Kasumi-1 (cell line): ENCODE results near the gene TTC21A.

Source experiments
- DNase-seq, 2 experiments: peaks; one replicate each; lab custom pipeline; 2025; lab: John Stamatoyannopoulos, UW

TTC21A gene

DNA sequence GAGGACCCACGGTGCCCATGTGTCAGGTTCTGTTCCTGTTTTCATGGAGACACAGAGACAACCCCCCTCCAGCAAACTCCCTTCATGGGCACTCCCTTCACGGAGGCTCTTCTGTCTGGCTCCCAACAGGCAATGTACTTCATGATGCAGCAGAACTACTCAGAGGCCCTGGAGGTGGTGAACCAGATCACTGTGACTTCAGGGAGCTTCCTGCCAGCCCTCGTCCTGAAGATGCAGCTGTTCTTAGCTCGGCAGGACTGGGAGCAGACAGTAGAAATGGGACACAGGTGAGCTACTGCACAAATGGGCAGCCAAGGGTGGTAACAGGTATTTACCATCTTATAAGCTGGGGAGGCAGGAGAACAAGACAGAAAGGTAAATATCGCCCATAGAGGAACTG is 7.0 kb downstream of the TTC21A start:
- no peak for DNase-seq

DNA sequence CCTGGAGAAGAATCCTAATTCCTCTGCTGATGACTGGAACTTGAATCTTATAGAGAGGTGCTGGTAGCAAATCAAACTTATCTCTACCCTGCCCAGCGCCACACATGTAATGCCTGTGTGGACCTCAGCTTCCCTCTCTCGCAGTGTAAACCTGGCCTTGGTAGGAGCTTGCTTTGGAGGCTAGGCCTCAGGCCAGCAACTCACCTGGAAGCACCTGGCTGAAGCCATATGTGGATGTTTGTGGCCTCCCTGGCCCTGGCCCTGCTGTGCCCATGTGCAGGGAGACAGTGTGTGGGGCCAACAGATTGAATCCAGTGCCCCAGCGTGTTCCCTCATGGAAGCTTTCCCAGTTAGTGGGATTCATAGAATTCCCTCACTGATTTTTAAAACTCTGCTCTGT is 8.4 kb downstream of the TTC21A start:
- DNase-seq, result no peak

GRCh38 chr3:39118079-39118478 is 10.6 kb downstream of the TTC21A start:
- peak; percentile 27 to 33 for DNase-seq

GRCh38 chr3:39118931-39119660 is 11.6 kb downstream of the TTC21A start:
- DNase-seq, result no peak

GRCh38 chr3:39121621-39122020 is 14.1 kb downstream of the TTC21A start:
- peak; percentile 40 to 54 for DNase-seq

- DNase-seq, result no peak
Observed at GRCh38 chr3:39122813-39123212, 15.3 kb downstream of the TTC21A start.

DNA sequence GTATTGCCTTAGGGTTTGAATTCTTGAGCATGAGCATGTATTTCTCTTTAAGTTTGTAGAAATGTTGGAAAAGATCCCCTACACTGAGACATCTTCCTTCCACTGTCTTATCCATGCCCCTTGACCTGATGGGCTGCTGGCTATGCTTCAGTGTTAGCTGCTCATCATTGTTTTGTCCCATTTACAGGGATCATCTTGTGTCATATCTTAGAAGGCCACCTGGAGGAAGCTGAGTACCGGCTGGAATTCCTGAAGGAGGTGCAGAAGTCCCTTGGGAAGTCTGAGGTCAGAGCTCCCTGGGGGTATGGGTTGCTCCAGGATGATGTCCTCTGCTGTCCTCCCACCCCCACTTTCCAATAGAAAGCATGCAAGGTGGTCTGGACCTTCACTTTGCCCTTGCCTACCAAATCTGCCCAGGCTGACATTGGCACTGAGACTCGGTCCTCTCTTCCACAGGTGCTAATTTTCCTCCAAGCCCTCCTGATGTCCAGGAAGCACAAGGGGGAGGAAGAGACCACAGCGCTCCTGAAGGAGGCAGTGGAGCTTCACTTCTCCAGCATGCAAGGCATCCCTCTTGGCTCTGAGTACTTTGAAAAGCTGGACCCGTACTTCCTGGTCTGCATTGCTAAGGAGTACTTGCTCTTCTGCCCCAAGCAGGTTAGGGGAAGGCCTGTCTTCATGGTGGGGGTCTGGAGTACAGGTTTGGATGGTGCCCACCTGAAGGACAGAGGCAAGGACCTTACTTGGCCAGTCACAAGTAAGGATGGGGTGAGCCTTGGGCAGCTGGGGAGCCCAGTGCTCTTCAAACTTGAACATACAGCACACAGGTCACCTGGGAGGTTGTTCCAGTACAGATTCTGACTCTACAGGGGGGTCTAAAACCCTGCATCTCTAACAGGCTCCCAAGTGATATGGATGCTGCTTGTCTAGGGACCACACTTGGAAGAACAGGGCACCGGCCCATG is 17.7 kb downstream of the TTC21A start:
- DNase-seq, result no peak

GRCh38 chr3:39125841-39126500 is 18.5 kb downstream of the TTC21A start:
- no peak for DNase-seq

- DNase-seq, result peak; percentile 68 to 70
Observed at GRCh38 chr3:39126532-39127071, 19.1 kb downstream of the TTC21A start.

DNA sequence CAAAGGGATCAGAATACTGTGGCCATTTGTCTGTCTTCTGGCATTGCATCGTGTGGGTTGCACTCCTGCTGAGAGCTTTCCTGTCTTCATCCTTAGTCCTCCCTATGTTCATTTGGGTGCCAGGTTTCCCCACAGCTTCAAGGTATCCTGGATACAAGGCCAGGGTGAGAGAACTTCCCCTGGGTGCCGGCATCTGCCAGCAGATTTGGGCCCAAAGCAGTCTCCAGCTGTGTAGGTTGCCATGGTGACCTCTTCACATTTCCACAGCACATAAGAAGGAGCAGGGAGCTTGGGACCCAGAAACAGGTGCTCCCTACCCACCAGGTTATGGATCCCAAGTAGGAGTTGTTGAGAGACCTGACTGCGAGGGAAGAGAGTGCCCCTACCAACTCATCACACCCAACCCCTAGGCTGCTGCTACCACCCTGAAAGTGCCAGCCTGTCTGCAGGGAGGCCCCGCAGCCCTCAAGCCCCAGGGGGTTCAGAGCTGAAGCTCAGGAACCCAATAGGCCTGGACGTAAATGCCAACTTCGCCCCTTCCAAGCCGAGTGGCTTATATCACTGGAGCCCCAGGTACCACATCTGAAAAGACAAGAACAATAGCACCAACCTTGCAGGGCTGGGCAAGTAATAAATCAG is 19.9 kb downstream of the TTC21A start:
- DNase-seq, result no peak

- peak; percentile 7 to 16 for DNase-seq
Observed at GRCh38 chr3:39127908-39128304, 20.4 kb downstream of the TTC21A start.

DNA sequence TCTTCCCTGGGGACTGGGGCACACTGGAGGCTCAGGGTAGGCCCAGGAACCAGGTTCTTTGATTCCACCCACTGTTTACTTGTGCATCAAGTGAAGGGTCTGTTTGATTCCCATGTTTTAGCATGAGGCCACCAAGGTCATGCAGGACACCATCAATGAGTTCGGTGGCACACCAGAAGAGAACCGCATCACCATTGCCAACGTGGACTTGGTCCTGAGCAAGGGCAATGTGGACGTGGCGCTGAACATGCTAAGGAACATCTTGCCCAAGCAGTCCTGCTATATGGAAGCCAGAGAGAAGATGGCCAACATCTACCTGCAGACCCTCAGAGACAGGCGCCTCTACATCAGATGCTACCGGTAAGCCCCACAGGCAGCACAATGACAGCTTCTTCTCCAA is 21.5 kb downstream of the TTC21A start:
- DNase-seq, result no peak

DNA sequence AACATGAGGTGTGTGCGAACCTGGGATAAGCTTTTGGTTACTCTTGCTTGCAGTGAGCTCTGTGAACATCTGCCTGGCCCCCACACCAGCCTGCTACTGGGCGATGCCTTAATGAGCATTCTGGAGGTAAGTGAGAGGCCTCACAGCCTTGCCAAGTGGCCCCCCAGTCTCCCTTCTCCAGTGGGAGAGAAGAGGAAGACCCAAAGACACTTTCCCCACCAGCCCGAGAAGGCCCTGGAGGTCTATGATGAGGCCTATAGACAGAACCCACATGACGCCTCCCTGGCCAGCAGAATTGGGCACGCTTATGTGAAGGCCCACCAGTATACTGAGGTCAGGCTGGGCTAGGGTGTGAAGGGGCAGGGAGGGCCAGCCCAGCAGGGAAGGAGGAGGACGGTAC is 22.5 kb downstream of the TTC21A start:
- no peak for DNase-seq

DNA sequence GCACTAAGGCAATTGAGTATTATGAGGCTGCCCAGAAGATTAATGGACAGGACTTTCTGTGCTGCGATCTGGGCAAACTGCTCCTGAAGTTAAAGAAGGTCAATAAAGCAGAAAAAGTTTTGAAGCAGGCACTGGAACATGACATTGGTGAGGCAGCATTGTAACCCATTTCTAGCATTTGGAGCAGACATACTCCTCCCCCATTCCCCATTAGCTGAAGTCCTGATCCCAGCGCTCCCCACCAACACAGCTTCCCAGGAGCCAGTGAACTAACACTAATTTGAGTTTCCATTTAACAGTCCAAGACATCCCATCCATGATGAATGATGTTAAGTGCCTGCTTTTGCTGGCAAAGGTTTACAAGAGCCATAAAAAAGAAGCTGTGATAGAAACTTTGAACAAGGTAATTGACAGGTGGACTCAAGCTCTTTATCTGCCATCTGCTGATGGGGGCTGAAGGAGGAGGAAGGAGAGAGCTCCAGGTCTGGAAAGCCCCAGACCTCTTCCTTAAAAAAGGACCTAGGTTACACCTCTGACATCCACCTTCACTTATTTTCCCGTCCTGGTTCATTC is 23.3 kb downstream of the TTC21A start:
- no peak for DNase-seq

DNA sequence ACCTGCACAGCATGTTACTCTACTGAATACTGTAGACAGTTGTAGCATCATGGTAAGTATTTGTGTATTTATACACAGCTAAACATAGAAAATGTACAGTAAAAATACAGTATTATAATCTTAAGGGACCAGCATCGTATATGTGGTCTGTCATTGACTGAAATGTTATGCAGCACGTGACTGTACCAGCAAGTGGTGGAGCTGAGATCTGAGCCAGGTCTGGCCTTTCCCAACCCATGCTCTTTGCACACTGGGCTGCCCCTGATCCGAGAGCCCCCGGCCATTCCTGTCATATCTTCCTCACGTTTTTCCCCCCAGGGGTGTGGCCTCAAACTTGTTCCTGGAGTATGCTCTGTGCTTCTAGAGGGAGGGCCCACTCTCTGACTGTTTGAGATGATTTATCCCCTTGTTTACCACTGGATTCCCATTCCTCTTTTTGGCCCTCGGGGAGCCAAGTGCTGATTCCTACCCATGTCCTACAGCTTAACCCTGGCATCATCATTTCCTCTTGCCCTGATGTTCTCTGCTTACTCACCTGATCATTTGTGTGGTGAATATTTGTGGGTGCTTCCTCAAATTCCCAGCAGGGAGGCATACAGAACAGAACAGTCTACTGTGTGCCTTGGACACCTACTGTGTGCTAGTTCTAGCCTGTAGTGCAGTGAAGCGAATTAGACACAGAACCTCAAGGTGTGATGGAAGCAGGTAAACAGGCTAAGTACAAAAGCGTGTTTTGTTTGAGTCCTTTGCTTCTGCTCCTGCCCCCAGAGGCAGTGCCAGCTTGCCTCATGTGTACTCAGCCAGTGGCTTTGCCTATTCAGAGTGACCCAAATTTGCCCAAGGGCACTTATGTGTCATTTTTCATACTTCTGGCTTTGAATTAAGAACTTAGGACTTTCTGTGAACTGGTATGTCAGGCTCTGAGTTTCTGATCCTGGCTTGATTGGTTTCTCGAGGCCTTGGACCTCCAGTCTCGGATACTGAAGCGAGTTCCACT is 24.9 kb downstream of the TTC21A start:
- DNase-seq, result no peak

DNA sequence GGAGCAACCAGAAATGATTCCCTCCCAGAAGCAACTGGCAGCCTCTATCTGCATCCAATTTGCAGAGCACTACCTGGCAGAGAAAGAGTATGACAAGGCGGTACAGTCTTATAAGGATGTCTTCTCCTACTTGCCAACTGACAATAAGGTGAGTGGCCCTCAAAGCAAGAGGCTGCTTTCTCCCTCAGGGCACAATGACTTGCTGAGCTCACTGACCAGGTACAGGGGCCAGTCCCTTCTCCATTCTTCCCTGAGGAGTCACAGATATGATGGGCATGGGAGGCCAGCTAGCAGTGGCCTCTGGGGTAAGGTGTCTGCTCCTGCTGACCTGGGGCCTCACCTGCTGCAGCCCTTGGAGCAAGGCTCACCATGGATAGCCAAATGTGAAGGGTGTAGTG is 25.6 kb downstream of the TTC21A start:
- no peak for DNase-seq

GRCh38 chr3:39133822-39134221 is 26.3 kb downstream of the TTC21A start:
- no peak for DNase-seq

- no peak for DNase-seq
Observed at GRCh38 chr3:39134305-39134704, 26.8 kb downstream of the TTC21A start.

DNA sequence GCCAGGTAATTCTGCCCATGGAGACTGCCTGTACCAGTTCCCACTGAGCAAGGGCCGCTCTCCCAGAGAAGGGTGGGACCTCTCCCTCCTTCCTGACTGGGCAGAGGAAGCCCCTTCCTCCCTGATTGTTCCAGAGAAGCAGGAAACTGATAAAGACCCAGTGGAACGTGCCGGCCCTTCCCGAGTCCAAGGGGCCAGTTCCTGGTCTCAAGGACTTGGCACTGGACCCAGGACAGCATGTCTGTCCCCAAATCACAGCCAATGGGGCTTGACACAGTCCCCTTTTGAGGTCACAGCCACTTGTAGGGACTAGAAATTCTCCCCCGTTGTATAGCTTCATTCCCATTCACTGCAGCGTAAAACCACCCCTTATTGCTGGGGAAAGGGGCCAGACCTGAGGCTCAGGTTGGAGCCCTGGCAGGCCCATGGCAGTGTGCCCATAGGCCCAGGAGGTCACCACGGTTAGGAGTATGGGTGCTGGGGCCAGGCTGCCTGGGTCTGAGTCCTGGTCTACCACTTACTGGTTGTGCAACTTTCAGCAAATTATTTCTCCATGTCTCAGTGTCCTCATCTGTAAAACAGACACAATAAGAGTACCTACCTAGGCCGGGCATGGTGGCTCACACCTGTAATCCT is 27.8 kb downstream of the TTC21A start:
- no peak for DNase-seq
